ENCODE data around the gene PFDN5. TPM values are rescaled to one million over a fixed set of nuclear protein-coding genes. Genes with fewer than 3 reads are reported as not detected.
"Not testable (repeated sequence)": the region's sequence is repeated elsewhere in the genome, so short reads cannot be mapped to it uniquely, and the experiment has no call there.

The PFDN5 gene
- total RNA-seq, 1 donor from 2014 or later: 359 TPM

DNA sequence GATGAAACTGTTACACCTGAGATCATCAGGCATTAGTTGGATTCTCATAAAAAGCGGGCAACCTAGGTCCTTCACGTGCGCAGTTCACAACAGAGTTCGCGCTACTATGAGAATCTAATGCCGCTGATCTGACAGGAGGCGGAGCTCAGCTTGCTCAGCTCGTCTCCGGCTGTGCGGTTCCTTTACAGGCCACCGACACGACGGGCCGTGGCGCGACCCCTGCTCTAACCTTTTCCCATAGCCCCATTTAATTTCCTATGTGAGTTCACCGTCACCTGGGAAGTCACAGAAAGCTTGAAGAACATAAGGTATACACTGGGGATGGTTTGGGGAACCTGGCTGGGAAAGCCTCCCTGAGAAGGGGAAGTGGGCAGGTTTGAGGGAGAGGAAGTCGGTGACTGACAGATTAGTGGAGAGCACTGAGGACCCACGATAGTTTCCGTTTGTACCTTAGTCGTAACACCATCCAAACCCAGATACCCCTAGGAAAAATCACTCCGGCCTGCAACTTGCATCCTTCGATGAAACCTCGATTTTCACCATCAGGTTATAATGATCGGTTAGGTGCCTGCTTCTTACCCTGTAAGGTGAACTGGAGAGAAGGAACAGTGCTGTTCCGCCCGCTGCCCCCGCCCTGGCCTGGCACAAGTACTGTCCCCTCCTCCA lies 28.9 kb downstream of the PFDN5 start:
- ATAC-seq (ENCODE audit: poor library complexity) (no peak), DNase-seq (peak; percentile 65)
- intact Hi-C loops (cut with DNase I): loop anchor here (1.0 to 10.0 kb wide), 2 partner anchors 21 to 181 kb away; partner anchors contain the start of genes NPFF and TARBP2

DNA sequence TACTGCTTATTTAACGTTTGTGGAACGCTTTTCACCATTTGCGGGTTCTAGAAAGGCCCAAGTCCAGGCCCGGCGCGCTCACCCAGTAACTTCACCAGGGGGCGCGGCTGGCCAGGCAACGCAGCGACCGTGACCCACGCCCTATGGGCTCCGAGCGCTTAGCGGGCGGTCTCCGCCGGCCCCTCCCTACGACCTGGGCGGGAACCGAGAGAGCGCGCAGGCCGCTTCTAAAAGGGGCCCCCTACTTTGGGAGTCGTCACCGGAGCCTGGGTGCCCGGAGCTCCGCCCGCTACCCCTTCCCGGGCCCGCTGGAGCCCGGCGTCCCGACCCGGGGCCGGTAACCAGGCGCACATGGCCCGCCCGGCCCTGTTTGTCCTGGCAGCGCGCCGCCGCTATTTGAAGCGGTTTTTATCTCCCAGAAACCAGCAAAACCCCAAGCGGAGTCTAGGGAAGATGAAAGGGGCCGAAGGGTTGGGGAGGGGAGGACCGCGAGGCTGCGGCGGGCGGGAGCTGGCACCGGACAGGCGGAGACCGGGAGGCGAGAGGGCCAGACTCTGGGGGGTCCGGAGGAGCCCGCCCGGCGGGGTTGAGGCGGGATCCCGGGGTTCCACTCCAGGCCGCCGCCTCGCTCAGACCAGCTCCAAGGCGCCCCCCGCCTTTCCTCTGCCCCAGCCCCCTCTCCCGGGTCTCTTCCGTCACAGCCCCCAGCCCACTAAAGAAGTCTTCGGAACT lies 29.6 kb downstream of the PFDN5 start:
- intact Hi-C loops (cut with DNase I): loop anchor here (1.0 to 10.0 kb wide), 2 partner anchors 20 to 180 kb away; partner anchors contain the start of genes NPFF and TARBP2
- peak; percentile 87 for ATAC-seq (ENCODE audit: poor library complexity)
- DNase-seq: peak; percentile 96

DNA sequence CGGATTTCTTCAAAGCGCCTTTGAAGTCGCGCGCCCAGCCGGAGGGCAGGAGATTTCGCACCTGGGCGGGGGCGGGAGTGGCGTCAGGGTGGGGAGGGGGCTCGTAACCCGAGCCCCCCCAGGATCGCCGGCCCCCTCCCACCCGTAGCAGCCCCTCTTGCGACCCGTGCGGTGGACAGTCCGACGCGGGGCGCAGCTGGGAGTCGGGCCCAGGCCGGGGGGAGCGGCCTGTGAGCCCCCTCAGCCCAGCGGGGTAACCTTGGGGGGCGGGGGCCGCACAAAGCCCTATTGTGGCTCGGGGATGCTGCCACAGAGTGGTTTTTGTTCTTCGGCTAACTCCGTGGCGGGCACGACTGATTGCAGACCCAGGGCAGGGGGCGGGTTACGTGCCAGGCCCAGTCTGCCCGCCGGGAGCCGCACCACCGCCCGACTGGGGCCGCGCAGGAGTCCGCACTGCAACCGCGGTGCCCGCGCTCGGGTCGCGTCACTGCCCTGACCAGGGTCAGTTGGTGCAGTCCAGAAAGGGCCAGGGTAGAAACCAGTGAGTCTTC lies 30.2 kb downstream of the PFDN5 start:
- intact Hi-C loops (cut with DNase I): loop anchor here (10.0 kb wide), 1 partner anchor 179 kb away; the partner anchor contains the start of genes NPFF and TARBP2
- peak; percentile 16 for ATAC-seq (ENCODE audit: poor library complexity)
- DNase-seq: peak; percentile 58

DNA sequence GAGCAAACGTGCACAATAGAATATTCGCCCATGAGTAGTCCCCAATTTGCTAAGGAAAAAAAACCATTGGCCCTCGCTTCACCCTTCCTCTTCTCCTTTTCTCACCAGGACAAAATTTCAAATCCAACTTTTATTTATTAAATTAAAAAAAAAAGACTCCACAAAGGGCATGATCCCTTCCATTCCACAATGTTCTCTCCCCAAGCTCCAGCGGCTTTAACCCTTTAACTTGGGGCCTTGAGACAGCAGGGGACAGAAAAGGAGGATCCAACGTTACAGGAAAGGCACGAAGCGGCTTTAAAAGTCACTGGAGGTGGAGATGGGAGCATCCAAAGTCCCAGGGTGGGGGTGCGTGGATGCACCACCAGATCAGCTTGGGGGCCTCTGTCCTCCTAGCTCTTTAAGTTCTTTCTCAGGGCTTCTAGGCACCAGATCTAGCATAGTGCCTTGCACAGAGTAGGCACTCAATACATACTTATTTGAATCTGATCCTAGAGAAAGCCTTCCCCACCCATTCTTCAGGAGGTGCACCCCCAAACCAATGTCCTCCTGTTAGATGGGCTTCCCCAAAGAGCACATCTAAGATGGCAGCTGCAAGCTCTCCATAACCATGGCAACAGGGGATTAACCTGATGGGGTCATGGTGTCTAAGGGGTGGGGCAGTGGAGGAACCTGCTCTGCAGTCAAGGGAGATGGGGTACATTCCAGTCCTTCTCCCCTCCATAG lies 31.3 kb downstream of the PFDN5 start:
- DNase-seq: no peak
- no peak for ATAC-seq (ENCODE audit: poor library complexity)
- intact Hi-C loops (cut with DNase I): loop anchor here (10.0 kb wide), 1 partner anchor 178 kb away; the partner anchor contains the start of genes NPFF and TARBP2

DNA sequence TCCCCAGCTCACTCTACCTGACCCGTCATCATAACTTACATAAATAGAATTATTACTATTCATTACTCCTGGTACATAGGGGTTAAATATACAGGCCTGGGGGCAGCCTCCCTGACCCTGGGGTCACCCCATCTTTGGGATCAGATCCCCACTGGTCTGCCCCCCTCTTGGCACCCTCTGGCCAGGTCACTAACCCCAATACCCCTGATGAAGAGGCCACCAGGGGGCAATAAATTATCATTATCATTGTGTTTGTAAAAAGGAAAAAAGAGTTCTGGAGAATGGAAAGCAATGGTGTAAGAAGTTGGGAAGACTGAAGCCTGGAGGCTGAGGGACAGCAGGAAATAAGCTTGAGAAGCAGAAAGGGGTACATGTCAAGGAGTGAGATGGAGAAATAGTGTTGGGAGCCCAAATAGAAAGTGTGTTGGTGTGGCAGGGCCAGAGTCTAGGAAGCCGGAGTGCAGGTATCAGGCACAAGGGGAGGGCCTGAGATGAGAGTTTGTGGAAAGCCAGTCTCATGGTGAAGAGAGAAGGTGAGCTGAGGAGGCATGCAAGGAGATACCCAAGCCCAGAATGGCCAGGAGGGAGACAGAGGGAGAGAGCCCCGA lies 32.2 kb downstream of the PFDN5 start:
- intact Hi-C loops (cut with DNase I): loop anchor here (10.0 kb wide), 1 partner anchor 177 kb away; the partner anchor contains the start of genes NPFF and TARBP2
- DNase-seq (no peak), ATAC-seq (ENCODE audit: poor library complexity) (no peak)

DNA sequence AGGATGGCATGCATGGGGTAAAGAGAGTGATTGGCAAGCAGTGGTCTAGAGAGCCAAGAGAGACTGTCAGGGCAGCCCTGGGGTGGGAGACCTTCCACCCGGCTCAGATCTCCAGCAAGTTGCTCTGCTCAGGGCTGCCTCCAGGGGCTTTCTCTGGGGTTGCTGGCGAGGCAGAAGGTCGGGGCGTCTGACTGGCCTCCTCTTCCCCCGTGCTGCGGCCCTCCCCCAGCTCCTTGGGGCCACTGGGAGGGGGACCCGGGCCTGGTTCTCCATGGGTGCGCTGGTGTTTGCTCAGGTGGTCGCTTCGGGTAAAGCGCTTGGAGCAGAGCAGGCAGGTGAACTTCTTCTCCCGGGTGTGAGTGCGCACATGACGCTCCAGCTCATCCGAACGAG lies 32.7 kb downstream of the PFDN5 start:
- DNase-seq: no peak
- ATAC-seq (ENCODE audit: poor library complexity): no peak
- intact Hi-C loops (cut with DNase I): loop anchor here (10.0 kb wide), 1 partner anchor 177 kb away; the partner anchor contains the start of genes NPFF and TARBP2

DNA sequence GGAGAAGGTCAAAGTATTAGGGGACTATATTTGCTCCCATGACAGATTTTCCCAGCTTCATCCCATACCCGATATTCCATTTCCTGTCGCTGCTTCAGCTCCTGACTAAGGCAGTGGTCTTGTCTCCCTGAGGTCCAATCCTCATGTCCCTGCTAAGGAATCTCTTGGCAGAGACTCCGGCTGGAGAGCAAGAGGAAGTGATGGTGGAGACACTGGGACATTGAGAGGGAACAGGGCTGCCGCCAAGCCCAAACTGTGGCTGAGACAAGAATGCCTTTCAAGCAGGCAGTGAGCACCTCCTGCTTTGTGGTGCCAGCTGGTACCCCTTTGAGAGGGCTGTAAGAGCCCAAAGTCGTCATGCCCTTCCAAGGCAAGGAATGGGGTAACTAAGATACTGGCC lies 35.3 kb downstream of the PFDN5 start:
- DNase-seq: no peak
- ATAC-seq (ENCODE audit: poor library complexity): no peak
- intact Hi-C loops (cut with DNase I): no loop called here

DNA sequence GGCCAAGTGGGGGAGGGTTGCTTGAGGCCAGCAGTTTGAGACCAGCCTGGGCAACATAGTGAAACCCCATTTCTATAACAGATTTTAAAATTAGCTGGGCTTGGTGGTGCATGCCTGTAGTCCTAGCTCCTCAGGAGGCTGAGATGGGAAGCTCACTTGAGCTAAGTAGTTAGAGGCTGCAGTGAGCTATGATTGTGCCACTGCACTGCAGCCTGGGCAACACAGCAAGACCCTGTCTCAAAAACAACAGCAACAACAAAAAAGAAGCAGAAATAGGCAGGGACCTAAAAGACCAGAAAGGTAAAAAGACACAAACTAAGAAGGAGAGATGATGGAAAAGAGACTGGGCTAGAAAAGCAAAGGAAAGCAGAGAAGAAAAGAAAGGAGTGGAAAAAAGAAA lies 37.0 kb downstream of the PFDN5 start:
- ATAC-seq (ENCODE audit: poor library complexity); DNase-seq; intact Hi-C loops (cut with DNase I): not testable (repeated sequence)

DNA sequence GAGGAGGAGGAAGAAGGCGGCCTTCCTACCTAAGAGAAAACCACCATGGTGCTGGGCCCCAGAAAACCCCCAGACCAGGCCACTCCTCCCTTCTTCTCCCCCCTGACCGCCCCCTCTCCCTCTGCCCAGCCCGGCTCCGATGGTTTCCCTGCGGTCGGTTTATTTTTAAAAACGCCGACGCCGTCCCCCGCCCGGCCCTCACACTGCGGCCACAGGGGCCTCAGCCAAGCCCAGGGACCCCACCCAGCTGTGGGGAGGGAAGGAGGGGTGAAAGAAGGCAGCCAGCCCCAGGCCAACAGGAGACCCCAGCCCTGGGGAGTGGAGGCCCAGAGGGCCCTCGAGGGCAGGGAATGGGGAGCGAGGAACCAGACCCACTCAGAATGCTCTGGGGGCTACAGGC lies 37.4 kb downstream of the PFDN5 start:
- intact Hi-C loops (cut with DNase I): no loop called here
- DNase-seq: no peak
- no peak for ATAC-seq (ENCODE audit: poor library complexity)

DNA sequence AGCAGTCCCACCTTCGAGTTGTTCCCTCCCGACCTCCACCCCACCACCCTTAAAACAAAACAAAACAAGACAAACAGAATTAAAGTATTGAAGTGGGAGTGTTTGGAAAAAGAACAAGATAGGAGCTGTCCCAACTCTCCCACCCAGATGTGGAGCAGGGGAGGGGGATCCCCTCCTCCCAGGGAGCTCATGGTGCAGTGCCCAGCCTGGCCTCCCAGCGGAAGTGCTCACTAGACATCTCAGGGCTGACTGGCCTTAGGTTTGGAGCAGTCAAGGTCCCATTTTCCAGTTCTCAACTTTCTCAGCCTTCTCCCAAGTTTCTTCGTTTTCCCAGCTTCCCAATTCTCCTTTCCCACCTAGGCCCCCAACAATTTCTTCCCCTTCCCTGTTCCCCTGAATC lies 37.9 kb downstream of the PFDN5 start:
- intact Hi-C loops (cut with DNase I): no loop called here
- ATAC-seq (ENCODE audit: poor library complexity) (no peak), DNase-seq (no peak)

DNA sequence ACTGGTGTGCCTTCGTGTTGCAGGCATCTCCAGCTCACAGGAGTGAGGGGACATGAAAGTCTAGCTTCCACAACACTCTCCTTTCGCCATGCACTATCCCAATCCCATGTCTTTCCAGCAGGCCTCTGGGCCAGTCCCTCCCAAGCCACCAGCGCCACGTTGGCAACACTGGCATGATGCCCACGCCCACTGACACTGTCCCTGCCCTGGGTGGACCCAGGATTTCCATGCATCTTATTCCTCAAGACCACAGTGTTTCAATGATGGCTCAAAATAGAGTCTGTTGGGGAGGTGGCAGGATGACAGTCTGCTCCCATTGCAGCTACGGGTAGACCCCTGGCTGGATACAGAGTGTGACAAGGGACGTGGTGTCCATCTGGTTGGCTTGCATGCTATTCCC lies 38.5 kb downstream of the PFDN5 start:
- intact Hi-C loops (cut with DNase I): no loop called here
- DNase-seq: no peak
- no peak for ATAC-seq (ENCODE audit: poor library complexity)

DNA sequence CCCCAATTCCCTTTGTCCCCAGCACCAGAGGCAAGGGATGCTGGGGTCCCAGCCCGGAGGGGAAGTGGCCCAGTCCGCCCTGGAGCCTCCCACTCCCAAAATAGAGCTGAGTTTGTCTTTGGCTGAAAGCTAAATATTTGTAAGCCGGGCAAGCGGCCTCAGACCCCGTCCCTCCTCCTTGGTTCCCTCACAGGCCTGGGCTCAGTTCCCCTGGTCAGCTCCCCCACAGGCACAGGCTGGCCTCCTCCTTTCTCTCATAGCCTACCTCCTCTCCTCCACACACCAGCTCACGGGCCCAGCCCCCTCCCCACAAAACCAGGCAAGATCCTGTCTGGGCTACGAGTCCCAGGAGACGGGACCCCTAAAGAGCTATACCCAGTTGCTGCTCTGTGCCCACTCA lies 39.5 kb downstream of the PFDN5 start:
- ATAC-seq (ENCODE audit: poor library complexity): no peak
- DNase-seq: no peak
- intact Hi-C loops (cut with DNase I): no loop called here

DNA sequence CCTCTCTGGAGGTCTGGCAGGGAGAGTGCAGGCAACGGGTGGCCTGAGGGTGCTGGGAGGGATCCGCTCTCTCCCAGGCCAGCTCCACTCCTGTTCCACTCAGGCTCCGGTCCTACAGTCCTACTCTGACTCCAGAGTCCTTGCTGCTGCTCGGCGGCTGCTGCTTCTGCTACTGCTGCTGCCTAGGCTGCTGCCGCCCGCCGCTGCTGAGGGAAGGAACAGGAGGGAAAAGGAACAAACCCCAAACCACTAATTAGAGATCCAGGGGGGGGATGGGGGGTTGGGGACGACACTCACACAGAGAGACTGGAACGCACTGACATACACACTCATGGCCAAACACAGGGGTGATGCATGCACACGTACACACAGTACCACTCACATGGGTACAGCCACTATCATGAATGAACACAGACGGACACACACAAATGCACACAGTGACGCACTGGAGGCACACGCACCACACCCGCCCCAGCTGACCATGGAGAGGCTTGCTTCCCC lies 40.9 kb downstream of the PFDN5 start, which contains the start of gene SP7:
Gene SP7, minus strand, starts transcription at position 174 of the 501 bp plus-strand sequence. CDS start 708 bp downstream, outside the sequence.
- no peak for ATAC-seq (ENCODE audit: poor library complexity)
- intact Hi-C loops (cut with DNase I): no loop called here
- no peak for DNase-seq

DNA sequence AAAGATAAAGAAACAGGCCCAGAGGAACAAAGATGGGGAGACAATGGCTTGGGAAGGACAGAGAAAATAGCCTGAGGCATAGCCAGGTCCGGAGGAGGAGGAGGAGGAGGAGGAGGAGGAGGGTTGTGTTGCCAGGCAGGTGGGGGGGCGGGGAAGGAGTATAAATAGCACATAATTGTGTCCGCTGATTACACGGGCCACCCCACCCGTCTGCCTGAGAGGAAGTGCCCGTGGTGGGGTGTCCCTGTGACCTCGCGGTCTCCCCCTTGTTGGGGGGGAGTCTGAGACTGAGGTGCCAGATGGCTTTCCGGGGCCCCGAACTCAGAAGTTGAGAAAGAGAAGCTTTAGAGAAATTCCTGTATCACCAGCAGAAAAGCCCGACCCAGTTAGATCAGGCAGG lies 42.7 kb downstream of the PFDN5 start:
- intact Hi-C loops (cut with DNase I): no loop called here
- no peak for ATAC-seq (ENCODE audit: poor library complexity)
- no peak for DNase-seq

DNA sequence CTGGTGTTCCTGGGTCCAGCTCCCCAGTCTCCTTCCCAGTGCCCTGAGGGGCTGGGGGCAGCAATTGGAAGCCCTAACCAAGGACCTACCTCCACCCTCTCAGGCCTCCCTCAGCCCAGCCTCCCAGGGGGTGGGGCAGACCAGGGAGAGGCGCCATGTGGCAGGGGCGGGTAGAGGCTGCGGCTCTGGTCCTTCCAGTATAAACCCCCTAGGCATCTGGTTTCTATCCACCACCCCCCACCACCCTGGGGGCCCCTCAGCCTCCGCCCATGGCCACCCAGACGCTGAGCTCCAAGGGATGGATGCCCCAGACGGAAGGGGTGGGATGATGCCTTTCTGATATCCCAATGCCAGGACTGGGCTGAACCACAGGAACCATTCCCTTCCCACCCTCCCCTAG lies 43.6 kb downstream of the PFDN5 start:
- DNase-seq (no peak), ATAC-seq (ENCODE audit: poor library complexity) (no peak)
- intact Hi-C loops (cut with DNase I): no loop called here

DNA sequence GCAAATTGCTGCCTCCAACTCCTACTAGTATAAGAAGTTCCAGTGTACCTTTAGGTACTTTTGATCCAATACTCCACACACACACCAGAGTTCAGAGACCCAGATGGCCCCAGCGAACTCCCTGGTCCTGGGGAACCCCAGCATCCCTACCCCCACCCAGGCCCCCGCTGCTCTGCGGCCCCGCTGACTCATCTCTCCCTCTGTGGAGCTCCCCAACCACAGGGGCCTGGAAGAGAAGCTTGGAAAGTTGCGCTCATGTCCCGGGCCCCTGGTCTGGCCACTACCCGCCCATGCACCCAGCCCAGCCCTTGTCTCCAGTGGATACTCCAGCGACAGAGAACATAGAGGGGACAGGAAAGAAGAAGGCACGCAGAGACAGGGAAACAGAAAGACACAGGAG lies 45.1 kb downstream of the PFDN5 start:
- intact Hi-C loops (cut with DNase I): no loop called here
- DNase-seq: no peak
- ATAC-seq (ENCODE audit: poor library complexity): no peak

DNA sequence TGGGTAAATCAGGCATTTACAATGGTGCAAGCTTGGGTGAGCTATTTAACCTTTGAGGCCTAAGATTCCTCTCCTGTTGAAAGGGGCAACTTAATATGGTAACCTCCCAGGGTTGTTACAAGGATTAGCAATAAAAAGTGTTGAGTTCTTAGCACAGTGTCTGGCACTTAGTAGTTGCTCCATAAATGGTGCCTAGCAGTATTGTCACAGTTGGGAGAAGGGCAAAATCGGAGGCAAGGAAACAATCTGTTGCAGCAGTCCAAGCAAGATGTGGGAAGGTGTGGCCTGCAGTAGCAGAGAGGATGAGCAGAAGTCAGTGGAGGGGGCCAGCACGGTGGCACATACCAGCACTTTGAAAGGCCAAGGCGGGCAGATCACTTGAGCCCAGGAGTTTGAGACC lies 48.1 kb downstream of the PFDN5 start:
- DNase-seq (no peak), ATAC-seq (ENCODE audit: poor library complexity) (no peak)
- intact Hi-C loops (cut with DNase I): no loop called here

DNA sequence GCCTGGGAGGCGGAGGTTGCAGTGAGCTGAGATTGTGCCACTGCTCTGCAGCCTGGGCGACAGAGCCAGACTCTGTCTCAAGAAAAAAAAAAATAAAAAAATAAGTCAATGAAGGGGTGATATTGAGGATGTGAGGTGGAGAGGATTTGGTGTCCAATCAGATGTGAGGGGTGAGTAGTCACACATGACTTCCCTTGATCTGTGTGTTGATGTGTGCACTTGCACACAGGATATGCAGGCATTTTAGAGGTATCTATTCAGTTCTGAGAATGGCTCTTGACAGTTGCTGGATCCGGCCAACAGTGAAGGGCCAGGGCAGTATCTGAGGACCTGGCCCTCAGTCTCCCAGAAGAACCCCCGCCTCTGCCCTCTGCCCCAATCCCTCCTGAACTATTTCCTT lies 48.6 kb downstream of the PFDN5 start:
- DNase-seq: no peak
- no peak for ATAC-seq (ENCODE audit: poor library complexity)
- intact Hi-C loops (cut with DNase I): no loop called here

DNA sequence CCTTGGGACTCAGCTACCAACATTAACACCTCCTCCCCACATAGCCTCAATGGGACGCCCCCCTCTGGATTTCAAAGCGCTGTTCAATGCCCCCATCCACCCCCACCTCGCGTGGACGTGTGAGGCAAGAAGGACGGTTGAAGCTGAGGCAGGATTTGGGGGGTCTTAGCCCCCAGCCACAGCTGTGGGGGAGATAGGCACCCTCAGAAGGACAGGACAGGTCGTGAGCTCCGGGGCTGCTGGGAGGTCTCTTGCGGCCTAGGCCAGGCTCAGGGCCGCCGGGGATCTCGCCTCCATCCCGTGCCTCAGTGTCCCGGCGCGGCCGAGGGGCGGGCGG lies 49.1 kb downstream of the PFDN5 start:
- DNase-seq (no peak), ATAC-seq (ENCODE audit: poor library complexity) (no peak)
- intact Hi-C loops (cut with DNase I): no loop called here

All from Right ventricle myocardium superior (tissue), 1 donor.